Natural killer cell (primary cell): ENCODE results near the gene LDHAL6B. TPM values are rescaled to one million over a fixed set of nuclear protein-coding genes. Genes with fewer than 3 reads are reported as not detected.
A peak's percentile ranks its signal among the peaks of the same experiment; 100 is the strongest.

Source experiments
- ATAC-seq, 3 donors: fragments of 150-1000 bp in 2 of 3; fragments of 200-7000 bp in 1 of 3; cut with Tn5 transposase; 1 replicate in 1 of 3; 2 replicates in 2 of 3; pipeline ENCODE4 v1.10.0; 2021; ENCODE audit warnings: mild to moderate bottlenecking in 2 of 3, moderate library complexity in 2 of 3
- DNase-seq, 2 donors: peaks; one replicate each; pipeline versions ENCODE4 v3.0.0 to v3.0.0-alpha.2; 2013 to 2021; ENCODE audit warnings: mixed read lengths in 1 of 2
- H3K27ac ChIP-seq: one replicate; pipeline ENCODE4 v1.5.1; 2013; ENCODE audit warnings: mild to moderate bottlenecking, low read length
- H3K27me3 ChIP-seq: one replicate; pipeline ENCODE4 v1.6.1; 2013; ENCODE audit warnings: low read length; ENCODE audit not compliant: control insufficient read depth, insufficient read depth
- H3K36me3 ChIP-seq: one replicate; pipeline ENCODE4 v1.6.1; 2013; ENCODE audit warnings: low read length; ENCODE audit not compliant: control insufficient read depth, insufficient read depth
- H3K4me1 ChIP-seq: one replicate; pipeline ENCODE4 v1.6.1; 2013; ENCODE audit warnings: low read length; ENCODE audit not compliant: control insufficient read depth, insufficient read depth
- H3K4me3 ChIP-seq: one replicate; pipeline ENCODE4 v1.5.1; 2013; ENCODE audit warnings: low read length
- H3K9me3 ChIP-seq: one replicate; pipeline ENCODE4 v1.6.1; 2013; ENCODE audit warnings: low read length; ENCODE audit not compliant: control insufficient read depth, insufficient read depth
- H3K27ac Mint-ChIP-seq, 2 donors: one replicate each; pipeline ENCODE4 v1.8.0; 2022; ENCODE audit warnings: mild to moderate bottlenecking in 2 of 2, mixed read lengths in 2 of 2, moderate library complexity in 1 of 2
- H3K27me3 Mint-ChIP-seq, 2 donors: one replicate each; pipeline ENCODE4 v1.8.0; 2022; ENCODE audit warnings: low read depth in 2 of 2, mixed read lengths in 2 of 2
- H3K36me3 Mint-ChIP-seq: one replicate; pipeline ENCODE4 v1.8.0; 2022; ENCODE audit warnings: mixed read lengths
- H3K4me1 Mint-ChIP-seq, 2 donors: one replicate each; pipeline ENCODE4 v1.8.0; 2022; ENCODE audit warnings: mixed read lengths in 2 of 2
- H3K4me3 Mint-ChIP-seq: one replicate; pipeline ENCODE4 v1.8.0; 2022; ENCODE audit warnings: mild to moderate bottlenecking, moderate library complexity, mixed read lengths
- H3K9me3 Mint-ChIP-seq, 2 donors: one replicate each; pipeline ENCODE4 v1.8.0; 2022; ENCODE audit warnings: mixed read lengths in 2 of 2
- WGBS: methylation state at CpG from one replicate; pipeline ENCODE4 v1.1.7; 2013; ENCODE audit warnings: missing lambda C conversion rate; ENCODE audit not compliant: insufficient coverage; 5-methylcytosine and 5-hydroxymethylcytosine counted together
- intact Hi-C: fragments of 100-400 bp; cut with micrococcal nuclease; formaldehyde crosslinking; loops from one replicate; pipeline ENCODE4 v1.14.2; 2022
- total RNA-seq, 4 donors: library from RNA; stranded (reverse); fragments of 120-200 nt in 1 of 4; gene quantifications; one replicate each; pipeline versions ENCODE4 v1.2.3 to v1.2.4, GENCODE V29; 2013 to 2022
- TF ChIP-seq, protein P1 (sequence below): fragments of 200-600 bp; IDR thresholded peaks from one replicate; pipeline ENCODE4 v1.8.0; 2022; ENCODE audit warnings: antibody characterized with exemption

The LDHAL6B gene
- total RNA-seq, 3 donors from 2014 or later (not counting 1 experiment from before 2014, with no cell fraction given) = not detected

DNA sequence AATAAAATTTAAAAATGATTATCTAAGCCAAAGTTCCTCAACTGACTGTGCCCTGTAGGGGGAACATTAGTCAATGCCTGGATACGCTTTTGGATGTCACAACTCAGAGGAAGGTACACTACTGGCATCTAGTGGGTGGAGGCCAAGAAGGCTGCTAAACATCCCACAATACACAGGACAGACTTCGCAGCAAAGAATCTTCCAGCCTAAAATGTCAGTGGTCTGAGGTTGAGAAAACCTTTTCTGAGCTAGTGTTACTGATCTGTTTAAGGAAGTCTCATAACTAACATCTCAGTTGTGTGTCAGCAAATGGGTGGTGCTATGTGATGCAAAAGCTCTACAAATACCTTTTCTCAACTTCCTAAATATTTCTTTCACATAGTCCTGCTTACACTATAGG lies 20.9 kb upstream of the LDHAL6B start:
- Mint-ChIP-seq H3K4me1 (no peaks in the 10 kb centered on the region), H3K36me3 (no peaks in the 10 kb centered on the region), H3K4me3 (no peak overlapping the region), H3K27ac (no peak overlapping the region), H3K9me3 (no peaks in the 10 kb centered on the region), H3K27me3 (peaks cover 0 to 4% of the 10 kb centered on the region in 2 donors)
- ATAC-seq (peak in 1 of 3 donors; percentile 24), DNase-seq (peak in 1 of 2 donors; percentile 11)
- Histone ChIP-seq H3K27ac (no peak overlapping the region), H3K27me3 (no peaks in the 10 kb centered on the region), H3K4me1 (no peaks in the 10 kb centered on the region), H3K9me3 (no peaks in the 10 kb centered on the region), H3K4me3 (no peak overlapping the region), H3K36me3 (no peaks in the 10 kb centered on the region)
- intact Hi-C loops = no loop called here
- WGBS = 100% methylated on average over 1 of the region's 2 CpGs
- TF ChIP-seq, protein P1, sequence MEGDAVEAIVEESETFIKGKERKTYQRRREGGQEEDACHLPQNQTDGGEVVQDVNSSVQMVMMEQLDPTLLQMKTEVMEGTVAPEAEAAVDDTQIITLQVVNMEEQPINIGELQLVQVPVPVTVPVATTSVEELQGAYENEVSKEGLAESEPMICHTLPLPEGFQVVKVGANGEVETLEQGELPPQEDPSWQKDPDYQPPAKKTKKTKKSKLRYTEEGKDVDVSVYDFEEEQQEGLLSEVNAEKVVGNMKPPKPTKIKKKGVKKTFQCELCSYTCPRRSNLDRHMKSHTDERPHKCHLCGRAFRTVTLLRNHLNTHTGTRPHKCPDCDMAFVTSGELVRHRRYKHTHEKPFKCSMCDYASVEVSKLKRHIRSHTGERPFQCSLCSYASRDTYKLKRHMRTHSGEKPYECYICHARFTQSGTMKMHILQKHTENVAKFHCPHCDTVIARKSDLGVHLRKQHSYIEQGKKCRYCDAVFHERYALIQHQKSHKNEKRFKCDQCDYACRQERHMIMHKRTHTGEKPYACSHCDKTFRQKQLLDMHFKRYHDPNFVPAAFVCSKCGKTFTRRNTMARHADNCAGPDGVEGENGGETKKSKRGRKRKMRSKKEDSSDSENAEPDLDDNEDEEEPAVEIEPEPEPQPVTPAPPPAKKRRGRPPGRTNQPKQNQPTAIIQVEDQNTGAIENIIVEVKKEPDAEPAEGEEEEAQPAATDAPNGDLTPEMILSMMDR = no peak

DNA sequence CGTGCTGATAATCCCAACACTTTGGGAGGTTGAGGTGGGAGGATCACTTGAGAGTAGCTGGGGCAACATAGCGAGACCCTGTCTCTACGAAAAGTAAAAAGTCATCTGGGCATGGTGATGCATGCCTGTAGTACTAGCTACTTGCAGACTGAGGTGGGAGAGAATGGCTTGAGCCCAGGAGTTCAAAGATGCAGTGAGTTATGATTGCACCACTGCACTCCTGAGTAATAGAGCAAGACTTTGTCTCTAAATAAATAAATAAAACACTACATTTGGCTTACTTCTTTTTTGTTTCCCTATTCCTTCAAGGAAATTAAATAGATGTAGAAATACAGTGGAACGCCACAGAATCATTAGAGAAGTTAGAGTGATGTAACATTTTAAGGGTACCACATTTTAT lies 20.1 kb upstream of the LDHAL6B start:
- TF ChIP-seq, protein P1 = no peak
- intact Hi-C loops = no loop called here
- Histone ChIP-seq H3K27ac (no peak overlapping the region), H3K4me3 (no peak overlapping the region), H3K4me1 (no peaks in the 10 kb centered on the region), H3K9me3 (no peaks in the 10 kb centered on the region), H3K36me3 (no peaks in the 10 kb centered on the region), H3K27me3 (no peaks in the 10 kb centered on the region)
- H3K27me3 Mint-ChIP-seq = peaks cover 0 to 4% of the 10 kb centered on the region in 2 donors
- 87% methylated on average over 3 of the region's 4 CpGs for WGBS
- H3K27ac Mint-ChIP-seq = no peak overlapping the region
- no peak overlapping the region for H3K4me3 Mint-ChIP-seq
- ATAC-seq = no peak
- no peaks in the 10 kb centered on the region for H3K36me3 Mint-ChIP-seq
- no peaks in the 10 kb centered on the region for H3K4me1 Mint-ChIP-seq
- H3K9me3 Mint-ChIP-seq = no peaks in the 10 kb centered on the region
- DNase-seq = no peak

DNA sequence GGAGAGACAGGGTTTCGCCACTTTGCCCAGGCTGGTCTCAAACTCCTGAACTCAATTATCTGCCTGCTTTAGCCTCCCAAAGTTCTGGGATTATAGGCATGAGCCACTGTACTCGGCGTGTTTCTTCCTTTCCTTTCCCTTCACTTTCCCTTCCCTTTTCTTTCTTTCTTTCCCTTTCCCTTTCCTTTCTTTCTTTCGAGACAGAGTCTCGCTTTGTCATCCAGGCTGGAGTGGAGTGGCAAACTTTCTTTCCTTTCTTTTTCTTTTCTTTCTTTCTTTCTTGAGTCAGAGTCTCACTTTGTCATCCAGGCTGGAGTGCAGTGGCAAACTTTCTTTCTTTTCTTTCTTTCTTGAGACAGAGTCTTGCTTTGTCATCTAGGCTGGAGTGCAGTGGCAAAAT lies 17.4 kb upstream of the LDHAL6B start:
- Mint-ChIP-seq H3K27me3 (peaks cover 0 to 4% of the 10 kb centered on the region in 2 donors), H3K27ac (no peak overlapping the region), H3K36me3 (no peaks in the 10 kb centered on the region), H3K4me3 (no peak overlapping the region), H3K9me3 (no peaks in the 10 kb centered on the region), H3K4me1 (no peaks in the 10 kb centered on the region)
- H3K27ac ChIP-seq = no peak overlapping the region
- no peaks in the 10 kb centered on the region for H3K36me3 ChIP-seq
- no peak overlapping the region for H3K4me3 ChIP-seq
- no peak for ATAC-seq
- H3K27me3 ChIP-seq = no peaks in the 10 kb centered on the region
- no peaks in the 10 kb centered on the region for H3K9me3 ChIP-seq
- 92% methylated on average over 5 of the region's 5 CpGs for WGBS
- DNase-seq = no peak
- TF ChIP-seq, protein P1 = no peak
- no peaks in the 10 kb centered on the region for H3K4me1 ChIP-seq
- intact Hi-C loops = no loop called here

DNA sequence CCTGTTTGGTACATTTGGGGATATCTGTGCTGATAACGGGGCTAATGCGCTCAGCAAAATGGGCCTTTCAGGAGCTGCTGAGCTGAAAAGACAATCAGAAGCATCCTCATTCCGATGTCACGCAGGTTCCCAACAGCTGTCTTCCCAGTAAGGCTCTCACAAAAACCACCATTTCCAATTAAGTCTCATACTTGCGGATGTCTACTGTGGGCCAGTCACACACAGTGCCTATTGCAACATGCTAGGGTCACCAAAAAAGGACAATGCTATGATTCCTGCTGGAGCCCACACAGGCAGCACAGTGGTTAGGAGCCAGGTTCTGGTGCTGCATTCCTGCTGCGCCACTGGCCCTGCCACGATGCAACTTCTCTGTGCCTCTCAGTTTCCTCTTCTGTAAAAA lies 16.4 kb upstream of the LDHAL6B start:
- H3K27ac ChIP-seq = no peak overlapping the region
- H3K4me3 ChIP-seq = no peak overlapping the region
- H3K36me3 ChIP-seq = peaks cover 3% of the 10 kb centered on the region
- no peak overlapping the region for H3K27ac Mint-ChIP-seq
- no peak for DNase-seq
- H3K27me3 Mint-ChIP-seq = peaks cover 0 to 4% of the 10 kb centered on the region in 2 donors
- WGBS = 95% methylated on average over 7 of the region's 7 CpGs
- no peaks in the 10 kb centered on the region for H3K36me3 Mint-ChIP-seq
- TF ChIP-seq, protein P1 = no peak
- intact Hi-C loops = no loop called here
- H3K4me1 Mint-ChIP-seq = peaks cover 0 to 4% of the 10 kb centered on the region in 2 donors
- no peaks in the 10 kb centered on the region for H3K9me3 ChIP-seq
- no peaks in the 10 kb centered on the region for H3K27me3 ChIP-seq
- no peak for ATAC-seq
- H3K4me1 ChIP-seq = no peaks in the 10 kb centered on the region
- no peak overlapping the region for H3K4me3 Mint-ChIP-seq
- H3K9me3 Mint-ChIP-seq = no peaks in the 10 kb centered on the region
